GM12878 (cell line): Measurements from ENCODE around the gene PDLIM3. TPM values are rescaled to one million over a fixed set of nuclear protein-coding genes. Genes with fewer than 3 reads are reported as not detected.

Source experiments
- ATAC-seq: fragments of 200-7000 bp; cut with Tn5 transposase; 3 replicates; pipeline ENCODE4 v1.9.1; 2020; ENCODE audit warnings: mild to moderate bottlenecking, moderate library complexity
- BruUV-seq: library from RNA; stranded (reverse); fragments of 400-500 nt; replicated peaks from 2 replicates; lab custom pipeline; 2021; lab: Mats Ljungman, UMichigan
- CTCF ChIA-PET: fragments of 300-600 bp; sonication (Branson Sonifier 250); formaldehyde crosslinking; extraction: SDS; loops from one replicate; lab custom pipeline; 2021; ENCODE audit warnings: inconsistent platforms; lab: Yijun Ruan, JAX
- POLR2A ChIA-PET: fragments of 350-600 bp; formaldehyde crosslinking; extraction: SDS; loops from one replicate; lab custom pipeline; 2021; ENCODE audit warnings: inconsistent platforms; lab: Charles Lee
- RAD21 ChIA-PET: fragments of 300-600 bp; sonication (Branson Sonifier 250); formaldehyde crosslinking; loops from one replicate; lab custom pipeline; 2023; ENCODE audit warnings: antibody characterized with exemption; ENCODE audit not compliant: unreplicated experiment; lab: Charles Lee
- SMC1A ChIA-PET: fragments of 300-600 bp; sonication (Branson Sonifier 250); formaldehyde crosslinking; loops from one replicate; lab custom pipeline; 2023; ENCODE audit not compliant: unreplicated experiment, uncharacterized antibody; lab: Charles Lee
- DNase-seq: peaks from one replicate; pipeline ENCODE4 v3.0.0-alpha.2; 2011; ENCODE audit warnings: low read depth, low spot score
- FAIRE-seq: peaks from 3 replicates; lab custom pipeline; 2011; peaks lifted over from hg19 to GRCh38; lab: Jason Lieb, UNC
- H2AFZ ChIP-seq: 2 replicates; pipeline ENCODE4 v1.6.0; 2011; ENCODE audit warnings: low read depth, low read length, control low read depth; ENCODE audit not compliant: control insufficient read depth
- H3K27ac ChIP-seq: 2 replicates; pipeline ENCODE4 v1.5.1; 2011; ENCODE audit warnings: control low read depth; ENCODE audit not compliant: control insufficient read depth, insufficient read depth
- H3K27me3 ChIP-seq, 2 experiments: replicated peaks in 1 of 2; 2 replicates each; pipeline versions ENCODE4 v1.6.0 to v1.6.1; 2011; ENCODE audit warnings: low read length in 1 of 2; ENCODE audit not compliant: control insufficient read depth in 2 of 2, insufficient read depth in 2 of 2
- H3K36me3 ChIP-seq, 2 experiments: 2 replicates each; pipeline ENCODE4 v1.5.1; 2011; ENCODE audit warnings: low read length in 1 of 2; ENCODE audit not compliant: control insufficient read depth in 2 of 2, insufficient read depth in 2 of 2
- H3K4me1 ChIP-seq: 2 replicates; pipeline ENCODE4 v1.6.1; 2011; ENCODE audit warnings: mild to moderate bottlenecking, low read length, moderate library complexity, mixed read lengths; ENCODE audit not compliant: control insufficient read depth, insufficient read depth
- H3K4me2 ChIP-seq: 2 replicates; pipeline ENCODE4 v1.6.0; 2011; ENCODE audit warnings: control low read depth; ENCODE audit not compliant: control insufficient read depth, insufficient read depth
- H3K4me3 ChIP-seq: fragments of 200-600 bp; sonication (generic); 2 replicates; pipeline ENCODE4 v1.5.1; 2016
- H3K79me2 ChIP-seq: 2 replicates; pipeline ENCODE4 v1.6.0; 2011; ENCODE audit warnings: low read length; ENCODE audit not compliant: control insufficient read depth, insufficient read depth
- H3K9ac ChIP-seq: 2 replicates; pipeline ENCODE4 v1.8.0; 2011; ENCODE audit warnings: low read length, control low read depth, mixed read lengths; ENCODE audit not compliant: control insufficient read depth, insufficient read depth
- H3K9me3 ChIP-seq: replicated peaks from 3 replicates; pipeline ENCODE4 v1.5.1; 2011; ENCODE audit warnings: mild to moderate bottlenecking, low read length; ENCODE audit not compliant: control insufficient read depth, insufficient read depth
- H4K20me1 ChIP-seq: 2 replicates; pipeline ENCODE4 v1.6.0; 2011; ENCODE audit not compliant: control insufficient read depth, insufficient read depth
- CHD1 ChIP-seq: IDR thresholded peaks from 2 replicates; pipeline ENCODE4 v1.6.1; 2012; ENCODE audit warnings: low read depth, low read length, improper control_type of control experiment
- GABPA ChIP-seq: IDR thresholded peaks from 2 replicates; pipeline ENCODE4 v1.6.1; 2014; ENCODE audit warnings: antibody characterized with exemption, low read depth, mild to moderate bottlenecking, inconsistent platforms
- HDAC6 ChIP-seq: fragments of 200-600 bp; sonication (generic); IDR thresholded peaks from one replicate; pipeline ENCODE4 v1.8.0; 2017; ENCODE audit warnings: antibody characterized with exemption; ENCODE audit not compliant: unreplicated experiment
- IKZF1 ChIP-seq: fragments of 450-650 bp; conservative IDR thresholded peaks from 2 replicates; pipeline ENCODE4 v1.6.1; 2017; ENCODE audit warnings: antibody characterized with exemption, mild to moderate bottlenecking
- KAT2A ChIP-seq: conservative IDR thresholded peaks from 2 replicates; pipeline ENCODE4 v1.6.1; 2011; ENCODE audit warnings: low read depth, low read length; ENCODE audit not compliant: control insufficient read depth
- KDM1A ChIP-seq: fragments of 200-600 bp; sonication (generic); IDR thresholded peaks from 2 replicates; pipeline ENCODE4 v1.6.1; 2016; ENCODE audit warnings: borderline replicate concordance
- MTA2 ChIP-seq: fragments of 450-650 bp; IDR thresholded peaks from 2 replicates; pipeline ENCODE4 v1.6.1; 2016; ENCODE audit warnings: low read depth, mild to moderate bottlenecking, moderate library complexity
- NR2C1 ChIP-seq: fragments of 450-650 bp; IDR thresholded peaks from 2 replicates; pipeline ENCODE4 v1.6.1; 2017; ENCODE audit warnings: antibody characterized with exemption, mild to moderate bottlenecking, moderate library complexity
- PAX8 ChIP-seq: fragments of 450-650 bp; IDR thresholded peaks from 2 replicates; pipeline ENCODE4 v1.6.1; 2017; ENCODE audit warnings: mild to moderate bottlenecking, moderate library complexity
- SMAD5 ChIP-seq: IDR thresholded peaks from 2 replicates; pipeline ENCODE4 v1.6.1; 2016; ENCODE audit warnings: antibody characterized with exemption, low read depth
- SMC3 ChIP-seq: IDR thresholded peaks from 2 replicates; pipeline ENCODE4 v1.6.1; 2011; ENCODE audit warnings: low read length, improper control_type of control experiment, borderline replicate concordance
- SUPT20H ChIP-seq: IDR thresholded peaks from 2 replicates; pipeline ENCODE4 v1.6.1; 2011; ENCODE audit warnings: low read depth, mild to moderate bottlenecking, low read length, moderate library complexity, borderline replicate concordance; ENCODE audit not compliant: control insufficient read depth
- YY1 ChIP-seq: IDR thresholded peaks from 2 replicates; pipeline ENCODE4 v1.6.1; 2011; ENCODE audit warnings: low read depth, mild to moderate bottlenecking, low read length
- WGBS: methylation state at CpG from one replicate; pipeline ENCODE4 v1.1.6; 2016; ENCODE audit warnings: low lambda C conversion rate; ENCODE audit not compliant: insufficient replicate concordance, insufficient coverage; ENCODE audit errors: missing lambda C conversion rate; 5-methylcytosine and 5-hydroxymethylcytosine counted together
- in situ Hi-C: fragments of 300-500 bp; cut with MboI; formaldehyde crosslinking; loops from 9 replicates; pipeline ENCODE4 v1.14.3; 2018; ENCODE audit warnings: mixed read lengths
- intact Hi-C: fragments of 100-400 bp; cut with micrococcal nuclease; formaldehyde crosslinking; loops from one replicate; pipeline ENCODE4 v1.14.2; 2022; ENCODE audit not compliant: unreplicated experiment
- polyA plus RNA-seq, 11 experiments: library from polyadenylated mRNA; depleted of rRNA in 4 of 11; unstranded in 6 of 11; stranded (reverse) in 5 of 11; fragments of >200 nt; fragmentation: Nextera tagmentation in 4 of 11; fragmentation: Illumina TruSeq in 1 of 11; extraction: Ambion mirVana in 4 of 11; extraction: Trizol in 1 of 11; gene quantifications; 1 replicate in 1 of 11; 2 replicates in 10 of 11; pipeline versions ENCODE4 v1.2.1 to v1.2.3, GENCODE V29; 2011 to 2016; ENCODE audit warnings: inconsistent platforms in 2 of 11, missing spikeins in 2 of 11, low read depth in 1 of 11
- total RNA-seq, 4 experiments: library from RNA; depleted of rRNA in 3 of 4; stranded (reverse); fragments of >200 nt in 3 of 4; fragmentation: Illumina TruSeq in 1 of 4; extraction: Trizol in 1 of 4; gene quantifications; 2 replicates each; pipeline versions ENCODE4 v1.2.1 to v1.2.3, GENCODE V29; 2013 to 2021
- TF ChIP-seq, protein P1 (sequence below): fragments of 450-650 bp; formaldehyde crosslinking; IDR thresholded peaks from 2 replicates; pipeline ENCODE4 v1.4.0; 2022; ENCODE audit warnings: mild to moderate bottlenecking, moderate library complexity
- TF ChIP-seq, protein P2 (sequence below): fragments of 450-650 bp; conservative IDR thresholded peaks from 2 replicates; pipeline ENCODE4 v1.6.1; 2017; ENCODE audit warnings: mild to moderate bottlenecking, moderate library complexity

PDLIM3 gene
- total and polyA plus RNA-seq, 10 of the 15 experiments (the other 5 are each of a cell fraction or from before 2014, with no cell fraction given): 0.04 to 0.43 (median 0.08) TPM; not detected in 7

DNA sequence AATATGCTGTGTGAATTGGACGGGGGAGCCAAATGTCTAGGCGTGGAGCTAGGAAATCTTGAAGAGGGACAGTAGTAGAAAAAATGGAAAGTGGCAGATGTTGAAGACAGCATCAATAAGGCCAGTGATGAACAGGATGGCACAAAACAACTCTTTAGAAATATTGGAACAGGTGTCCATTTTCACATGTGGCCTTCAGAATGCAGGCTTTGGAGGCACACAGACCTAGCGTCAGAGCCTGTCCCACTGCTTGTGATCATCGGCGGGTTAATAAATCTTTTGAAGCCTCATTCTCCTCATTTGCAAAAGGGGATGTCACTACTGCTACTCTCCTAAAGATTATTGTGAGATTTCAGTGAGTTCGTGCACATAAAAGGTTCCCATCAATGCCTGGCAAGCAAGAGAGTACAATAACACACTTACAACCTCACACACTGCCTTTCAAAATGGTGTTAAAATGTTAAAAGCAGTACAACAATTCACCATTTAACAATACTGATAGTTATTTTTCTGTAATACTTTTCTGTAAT is 2.4 kb downstream of the PDLIM3 start:
- TF ChIP-seq, protein P1, sequence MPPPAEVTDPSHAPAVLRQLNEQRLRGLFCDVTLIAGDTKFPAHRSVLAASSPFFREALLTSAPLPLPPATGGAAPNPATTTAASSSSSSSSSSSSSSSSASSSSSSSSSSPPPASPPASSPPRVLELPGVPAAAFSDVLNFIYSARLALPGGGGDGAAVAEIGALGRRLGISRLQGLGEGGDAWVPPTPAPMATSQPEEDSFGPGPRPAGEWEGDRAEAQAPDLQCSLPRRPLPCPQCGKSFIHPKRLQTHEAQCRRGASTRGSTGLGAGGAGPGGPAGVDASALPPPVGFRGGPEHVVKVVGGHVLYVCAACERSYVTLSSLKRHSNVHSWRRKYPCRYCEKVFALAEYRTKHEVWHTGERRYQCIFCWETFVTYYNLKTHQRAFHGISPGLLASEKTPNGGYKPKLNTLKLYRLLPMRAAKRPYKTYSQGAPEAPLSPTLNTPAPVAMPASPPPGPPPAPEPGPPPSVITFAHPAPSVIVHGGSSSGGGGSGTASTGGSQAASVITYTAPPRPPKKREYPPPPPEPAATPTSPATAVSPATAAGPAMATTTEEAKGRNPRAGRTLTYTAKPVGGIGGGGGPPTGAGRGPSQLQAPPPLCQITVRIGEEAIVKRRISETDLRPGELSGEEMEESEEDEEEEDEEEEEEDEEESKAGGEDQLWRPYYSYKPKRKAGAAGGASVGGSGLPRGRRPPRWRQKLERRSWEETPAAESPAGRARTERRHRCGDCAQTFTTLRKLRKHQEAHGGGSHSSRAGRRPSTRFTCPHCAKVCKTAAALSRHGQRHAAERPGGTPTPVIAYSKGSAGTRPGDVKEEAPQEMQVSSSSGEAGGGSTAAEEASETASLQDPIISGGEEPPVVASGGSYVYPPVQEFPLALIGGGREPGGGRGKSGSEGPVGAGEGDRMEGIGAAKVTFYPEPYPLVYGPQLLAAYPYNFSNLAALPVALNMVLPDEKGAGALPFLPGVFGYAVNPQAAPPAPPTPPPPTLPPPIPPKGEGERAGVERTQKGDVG (CRISPR knock-in tag): no peak
- no peak for TF ChIP-seq SUPT20H
- TF ChIP-seq, protein P2, sequence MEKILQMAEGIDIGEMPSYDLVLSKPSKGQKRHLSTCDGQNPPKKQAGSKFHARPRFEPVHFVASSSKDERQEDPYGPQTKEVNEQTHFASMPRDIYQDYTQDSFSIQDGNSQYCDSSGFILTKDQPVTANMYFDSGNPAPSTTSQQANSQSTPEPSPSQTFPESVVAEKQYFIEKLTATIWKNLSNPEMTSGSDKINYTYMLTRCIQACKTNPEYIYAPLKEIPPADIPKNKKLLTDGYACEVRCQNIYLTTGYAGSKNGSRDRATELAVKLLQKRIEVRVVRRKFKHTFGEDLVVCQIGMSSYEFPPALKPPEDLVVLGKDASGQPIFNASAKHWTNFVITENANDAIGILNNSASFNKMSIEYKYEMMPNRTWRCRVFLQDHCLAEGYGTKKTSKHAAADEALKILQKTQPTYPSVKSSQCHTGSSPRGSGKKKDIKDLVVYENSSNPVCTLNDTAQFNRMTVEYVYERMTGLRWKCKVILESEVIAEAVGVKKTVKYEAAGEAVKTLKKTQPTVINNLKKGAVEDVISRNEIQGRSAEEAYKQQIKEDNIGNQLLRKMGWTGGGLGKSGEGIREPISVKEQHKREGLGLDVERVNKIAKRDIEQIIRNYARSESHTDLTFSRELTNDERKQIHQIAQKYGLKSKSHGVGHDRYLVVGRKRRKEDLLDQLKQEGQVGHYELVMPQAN: no peak
- no peak for TF ChIP-seq SMAD5
- no peak for TF ChIP-seq KAT2A
- no peak for TF ChIP-seq KDM1A
- no peak for TF ChIP-seq YY1
- TF ChIP-seq MTA2: no peak
- no peak for TF ChIP-seq SMC3
- TF ChIP-seq CHD1: no peak
- TF ChIP-seq PAX8: no peak
- TF ChIP-seq IKZF1: no peak
- TF ChIP-seq GABPA: no peak
- no peak for TF ChIP-seq NR2C1
- no peak for TF ChIP-seq HDAC6
- DNase-seq: no peak
- no peak overlapping the region for H3K9ac ChIP-seq
- ChIA-PET POLR2A (no interaction called here), RAD21 (no interaction called here), SMC1A (no interaction called here), CTCF (no interaction called here)
- H3K27me3 ChIP-seq: peaks cover 4 to 6% of the 10 kb centered on the region in 2 experiments; a peak in 3 of 4 replicates
- H3K4me3 ChIP-seq: no peak overlapping the region
- no peak overlapping the region for H3K27ac ChIP-seq
- H2AFZ ChIP-seq: no peak overlapping the region
- H3K4me1 ChIP-seq: no peaks in the 10 kb centered on the region
- no peak for ATAC-seq
- 58% methylated on average over 6 of the region's 6 CpGs for WGBS
- no peaks in the 10 kb centered on the region for H3K79me2 ChIP-seq
- H4K20me1 ChIP-seq: no peaks in the 10 kb centered on the region
- no peak overlapping the region for H3K4me2 ChIP-seq
- intact Hi-C loops (no loop called here), in situ Hi-C loops (no loop called here)
- no peak for FAIRE-seq
- H3K36me3 ChIP-seq: no peaks in the 10 kb centered on the region
- H3K9me3 ChIP-seq: no peaks in the 10 kb centered on the region
- BruUV-seq: no TSS peak
